Keratinocyte (primary cell): ENCODE results near the gene CDH13.

ENCODE experiments used
- CTCF ChIP-seq, 3 experiments: IDR thresholded peaks in 1 of 3; conservative IDR thresholded peaks in 1 of 3; optimal IDR thresholded peaks in 1 of 3; 2 replicates in 2 of 3; 3 replicates in 1 of 3; pipeline versions ENCODE3 to v1.5.1; 2011; ENCODE audit warnings: low read length in 3 of 3, mild to moderate bottlenecking in 3 of 3, moderate library complexity in 2 of 3, control low read depth in 1 of 3, inconsistent platforms in 1 of 3; ENCODE audit not compliant: insufficient read depth in 2 of 3; ENCODE audit errors: extremely low read depth in 1 of 3
- EZH2 ChIP-seq: IDR thresholded peaks from one replicate; pipeline ENCODE4 v1.6.1; 2012; ENCODE audit warnings: inconsistent platforms, mild to moderate bottlenecking, low read length, moderate library complexity

GRCh38 chr16:83806731-83807130, 1180.0 kb downstream of the CDH13 start:
- TF ChIP-seq CTCF (optimal IDR thresholded peaks at IDR 0.05 in 1 of 3, IDR thresholded peaks at IDR 0.05 in 1 of 3, conservative IDR thresholded peaks at IDR 0.05 in 1 of 3; ENCODE audit: extremely low read depth in 1 of 3, insufficient read depth in 2 of 3, low read length in 3 of 3) (no peak), EZH2 (no peak)
